Activated CD8-positive, alpha-beta T cell treated with anti-CD3 and anti-CD28 coated beads for 36 hours (primary cell): ENCODE results near the gene WNT8B. TPM values are rescaled to one million over a fixed set of nuclear protein-coding genes. Genes with fewer than 3 reads are reported as not detected.
A peak's percentile ranks its signal among the peaks of the same experiment; 100 is the strongest.

Experiments
- ATAC-seq: fragments of 200-7000 bp; cut with Tn5 transposase; one replicate; pipeline ENCODE4 v1.10.0; 2021; ENCODE audit warnings: mild to moderate bottlenecking, moderate library complexity
- CTCF ChIA-PET: fragments of 350-600 bp; sonication (Branson Sonifier 250); formaldehyde crosslinking; loops from one replicate; lab custom pipeline; 2021; ENCODE audit warnings: antibody characterized with exemption; lab: Charles Lee
- POLR2A ChIA-PET: fragments of 350-600 bp; sonication (Branson Sonifier 250); formaldehyde crosslinking; loops from one replicate; lab custom pipeline; 2021; ENCODE audit warnings: antibody characterized with exemption; lab: Charles Lee
- DNase-seq: peaks from one replicate; pipeline ENCODE4 v3.0.0-alpha.2; 2020
- H3K27ac Mint-ChIP-seq: one replicate; pipeline ENCODE4 v1.8.0; 2021; ENCODE audit warnings: mild to moderate bottlenecking, mixed read lengths
- H3K27me3 Mint-ChIP-seq: one replicate; pipeline ENCODE4 v1.8.0; 2021; ENCODE audit warnings: mixed read lengths
- H3K36me3 Mint-ChIP-seq: one replicate; pipeline ENCODE4 v1.8.0; 2021; ENCODE audit warnings: low read depth, mixed read lengths
- H3K4me1 Mint-ChIP-seq: one replicate; pipeline ENCODE4 v1.8.0; 2021; ENCODE audit warnings: low read depth, mixed read lengths
- H3K4me3 Mint-ChIP-seq: one replicate; pipeline ENCODE4 v1.8.0; 2021; ENCODE audit warnings: mild to moderate bottlenecking, moderate library complexity, mixed read lengths
- H3K9me3 Mint-ChIP-seq: one replicate; pipeline ENCODE4 v1.8.0; 2021; ENCODE audit warnings: mixed read lengths
- CTCF ChIP-seq: fragments of 200-600 bp; IDR thresholded peaks from one replicate; pipeline ENCODE4 v1.8.0; 2022; ENCODE audit warnings: antibody characterized with exemption, mild to moderate bottlenecking
- intact Hi-C: fragments of 100-400 bp; cut with micrococcal nuclease; formaldehyde crosslinking; loops from one replicate; pipeline ENCODE4 v1.10.0; 2022
- total RNA-seq, 2 experiments: library from RNA; stranded (reverse); gene quantifications; one replicate each; pipeline ENCODE4 v1.2.3, GENCODE V29; 2021

WNT8B gene
- total RNA-seq, 2 experiments from 2014 or later, result 0.38 to 0.47 TPM

- Mint-ChIP-seq H3K4me1 (no peaks in the 10 kb centered on the region), H3K27ac (no peak overlapping the region), H3K4me3 (no peak overlapping the region), H3K9me3 (no peaks in the 10 kb centered on the region), H3K36me3 (peaks cover 37% of the 10 kb centered on the region), H3K27me3 (no peaks in the 10 kb centered on the region)
- no peak for DNase-seq
- no peak for ATAC-seq
- POLR2A ChIA-PET, result interaction anchor here (0.6 to 8.6 kb wide), 3 partner anchors 9 to 143 kb away, joined by 3 to 56 read pairs (median 3); no protein-coding TSS in a partner anchor
- TF ChIP-seq CTCF, result no peak
- CTCF ChIA-PET, result interaction anchor here (1.3 to 13.5 kb wide), 3 partner anchors 9 to 28 kb away, joined by 5 to 132 read pairs (median 6); no protein-coding TSS in a partner anchor
- intact Hi-C loops, result no loop called here
Measured at GRCh38 chr10:100490531-100490930, 27.7 kb downstream of the WNT8B start.

- ChIA-PET CTCF (interaction anchor here (0.6 to 13.5 kb wide), 7 partner anchors 8 to 62 kb away, joined by 3 to 132 read pairs (median 5); no protein-coding TSS in a partner anchor), POLR2A (interaction anchor here (0.6 to 8.6 kb wide), 5 partner anchors 11 to 141 kb away, joined by 3 to 56 read pairs (median 4); no protein-coding TSS in a partner anchor)
- TF ChIP-seq CTCF, result no peak
- peaks cover 56% of the 10 kb centered on the region for H3K36me3 Mint-ChIP-seq
- intact Hi-C loops, result no loop called here
- no peak overlapping the region for H3K4me3 Mint-ChIP-seq
- ATAC-seq (peak; percentile 60), DNase-seq (peak; percentile 50)
- H3K4me1 Mint-ChIP-seq, result peaks cover 17% of the 10 kb centered on the region
- H3K27me3 Mint-ChIP-seq, result no peaks in the 10 kb centered on the region
- peak overlapping the region; percentile 23 for H3K27ac Mint-ChIP-seq
- H3K9me3 Mint-ChIP-seq, result no peaks in the 10 kb centered on the region
Measured at GRCh38 chr10:100496567-100496966, 33.8 kb downstream of the WNT8B start.

- no peak for TF ChIP-seq CTCF
- Mint-ChIP-seq H3K4me3 (no peak overlapping the region), H3K4me1 (peaks cover 17% of the 10 kb centered on the region), H3K27me3 (no peaks in the 10 kb centered on the region), H3K27ac (no peak overlapping the region), H3K9me3 (no peaks in the 10 kb centered on the region), H3K36me3 (peaks cover 58% of the 10 kb centered on the region)
- ChIA-PET CTCF (interaction anchor here (1.7 to 13.5 kb wide), 6 partner anchors 10 to 64 kb away, joined by 3 to 132 read pairs (median 10); no protein-coding TSS in a partner anchor), POLR2A (interaction anchor here (8.6 kb wide), 1 partner anchor 16 kb away, joined by 56 read pairs; no protein-coding TSS in a partner anchor)
- intact Hi-C loops, result no loop called here
- no peak for ATAC-seq
- no peak for DNase-seq
Measured at GRCh38 chr10:100498059-100498458, 35.2 kb downstream of the WNT8B start.

- Mint-ChIP-seq H3K4me1 (peaks cover 18% of the 10 kb centered on the region), H3K27me3 (no peaks in the 10 kb centered on the region), H3K36me3 (peaks cover 52% of the 10 kb centered on the region), H3K4me3 (no peak overlapping the region), H3K27ac (peak overlapping the region; percentile 2), H3K9me3 (no peaks in the 10 kb centered on the region)
- TF ChIP-seq CTCF, result no peak
- ATAC-seq (no peak), DNase-seq (no peak)
- POLR2A ChIA-PET, result no interaction called here
- intact Hi-C loops, result no loop called here
- CTCF ChIA-PET, result interaction anchor here (1.7 to 13.5 kb wide), 4 partner anchors 8 to 20 kb away, joined by 4 to 132 read pairs (median 33); no protein-coding TSS in a partner anchor
Measured at GRCh38 chr10:100501423-100501822, 38.6 kb downstream of the WNT8B start.

GRCh38 chr10:100502926-100503494 is 40.2 kb downstream of the WNT8B start:
- peaks cover 57% of the 10 kb centered on the region for H3K36me3 Mint-ChIP-seq
- no peaks in the 10 kb centered on the region for H3K9me3 Mint-ChIP-seq
- intact Hi-C loops, result no loop called here
- TF ChIP-seq CTCF, result no peak
- H3K27ac Mint-ChIP-seq, result no peak overlapping the region
- peaks cover 25% of the 10 kb centered on the region for H3K4me1 Mint-ChIP-seq
- ATAC-seq, result no peak
- CTCF ChIA-PET, result interaction anchor here (13.5 kb wide), 1 partner anchor 21 kb away, joined by 132 read pairs; no protein-coding TSS in a partner anchor
- POLR2A ChIA-PET, result no interaction called here
- no peak overlapping the region for H3K4me3 Mint-ChIP-seq
- no peaks in the 10 kb centered on the region for H3K27me3 Mint-ChIP-seq
- DNase-seq, result no peak
